ENCODE data around the gene LONP2. TPM values are rescaled to one million over a fixed set of nuclear protein-coding genes. Genes with fewer than 3 reads are reported as not detected.

LONP2 gene
- polyA plus RNA-seq, 2 of the 4 experiments (the other 2 are of a cell fraction): 27.8 to 51.3 TPM

DNA sequence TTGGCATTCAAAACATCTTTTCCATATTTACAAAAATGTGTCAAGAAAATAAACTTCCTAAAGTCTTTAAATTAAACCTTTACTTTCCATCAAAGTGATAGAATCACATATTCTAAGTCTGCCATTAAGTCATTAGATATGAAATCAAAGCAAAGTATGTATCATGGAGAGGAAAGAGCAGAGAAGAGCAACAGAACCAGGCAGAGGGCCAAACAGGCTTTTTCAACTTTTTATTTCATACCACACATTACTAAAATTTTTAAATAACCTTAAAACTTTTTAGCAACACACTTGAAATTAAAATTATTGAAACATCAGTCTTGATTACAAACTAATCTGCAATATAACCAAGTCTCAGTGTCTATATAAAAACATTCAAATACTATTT, 127.3 kb downstream of the LONP2 start:
- Histone ChIP-seq H3K4me3 (no peak overlapping the region), H3K4me1 (peaks cover 88% of the 10 kb centered on the region), H3K9me3 (no peaks in the 10 kb centered on the region), H3K4me2 (peak overlapping the region; percentile 6; the same call in 1 of the 3 replicates), H3K27ac (no peak overlapping the region)
- ChIA-PET POLR2A (interaction anchor here (1.3 kb wide), 1 partner anchor 13 kb away, joined by 5 read pairs; no protein-coding TSS in a partner anchor), CTCF (no interaction called here)
- FAIRE-seq: no peak
- DNase-seq (ENCODE audit: low read depth in 1 of 2, low spot score in 1 of 2): no peak
- ATAC-seq: no peak
- TF ChIP-seq ELK1 (IDR thresholded peaks at IDR 0.05; ENCODE audit: low read depth, low read length) (no peak), JUN (IDR thresholded peaks at IDR 0.05) (no peak)
- TF ChIP-seq, protein P1, sequence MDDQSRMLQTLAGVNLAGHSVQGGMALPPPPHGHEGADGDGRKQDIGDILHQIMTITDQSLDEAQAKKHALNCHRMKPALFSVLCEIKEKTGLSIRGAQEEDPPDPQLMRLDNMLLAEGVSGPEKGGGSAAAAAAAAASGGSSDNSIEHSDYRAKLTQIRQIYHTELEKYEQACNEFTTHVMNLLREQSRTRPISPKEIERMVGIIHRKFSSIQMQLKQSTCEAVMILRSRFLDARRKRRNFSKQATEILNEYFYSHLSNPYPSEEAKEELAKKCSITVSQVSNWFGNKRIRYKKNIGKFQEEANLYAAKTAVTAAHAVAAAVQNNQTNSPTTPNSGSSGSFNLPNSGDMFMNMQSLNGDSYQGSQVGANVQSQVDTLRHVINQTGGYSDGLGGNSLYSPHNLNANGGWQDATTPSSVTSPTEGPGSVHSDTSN (IDR thresholded peaks at IDR 0.05): no peak

DNA sequence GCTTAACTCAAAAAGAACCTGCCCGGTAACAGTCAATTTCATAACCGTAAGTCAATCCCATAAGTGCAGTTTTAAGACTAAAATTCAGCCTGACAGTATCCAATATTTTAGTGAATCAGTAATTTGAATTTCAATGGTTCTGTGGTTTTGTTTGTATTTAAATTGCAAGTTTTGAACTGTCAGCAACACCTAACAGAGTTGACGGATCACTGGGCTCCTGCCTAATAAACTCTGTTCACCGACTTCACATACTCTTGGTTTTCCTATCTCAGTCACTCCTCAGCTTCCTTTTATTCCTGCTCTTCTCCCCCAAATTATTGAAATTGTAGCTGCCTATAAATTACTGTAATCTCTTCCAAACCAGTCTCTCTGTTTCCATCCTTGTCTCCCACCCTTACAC, 128.6 kb downstream of the LONP2 start:
- Histone ChIP-seq H3K4me1 (peaks cover 86% of the 10 kb centered on the region), H3K4me3 (no peak overlapping the region), H3K4me2 (peak overlapping the region; percentile 72; the same call in 1 of the 3 replicates), H3K27ac (no peak overlapping the region), H3K9me3 (no peaks in the 10 kb centered on the region)
- no peak for TF ChIP-seq HOXB13 (CRISPR knock-in tag; IDR thresholded peaks at IDR 0.05; ENCODE audit: low read depth)
- TF ChIP-seq RAD21 (conservative IDR thresholded peaks at IDR 0.05 in 1 of 2, IDR thresholded peaks at IDR 0.05 in 1 of 2): no peak
- no peak for TF ChIP-seq CEBPB (IDR thresholded peaks at IDR 0.05)
- TF ChIP-seq CTCF (IDR thresholded peaks at IDR 0.05): no peak
- TF ChIP-seq ZNF302 (CRISPR knock-in tag; IDR thresholded peaks at IDR 0.05): no peak
- no peak for TF ChIP-seq RFX5 (IDR thresholded peaks at IDR 0.05)
- TF ChIP-seq, protein P1 (IDR thresholded peaks at IDR 0.05): no peak
- TF ChIP-seq NFE2L2 (conservative IDR thresholded peaks at IDR 0.05; ENCODE audit: low read length): no peak
- TF ChIP-seq REST (IDR thresholded peaks at IDR 0.05): no peak
- no peak for TF ChIP-seq TFCP2L1 (CRISPR knock-in tag; IDR thresholded peaks at IDR 0.05)
- TF ChIP-seq KDM1A (IDR thresholded peaks at IDR 0.05; ENCODE audit: low read depth): no peak
- ChIA-PET CTCF (interaction anchor here (1.2 kb wide), 1 partner anchor 19 kb away, joined by 3 read pairs; no protein-coding TSS in a partner anchor), POLR2A (no interaction called here)
- no peak for DNase-seq (ENCODE audit: low read depth in 1 of 2, low spot score in 1 of 2)
- no peak for FAIRE-seq
- WGBS (ENCODE audit: missing lambda C conversion rate): 92% methylated on average over 4 of the region's 4 CpGs
- no peak for ATAC-seq
